Measurements from ENCODE around the gene FCRL3. TPM values are rescaled to one million over a fixed set of nuclear protein-coding genes. Genes with fewer than 3 reads are reported as not detected.

FCRL3 gene
- total RNA-seq, 1 donor from 2014 or later, result not detected

DNA sequence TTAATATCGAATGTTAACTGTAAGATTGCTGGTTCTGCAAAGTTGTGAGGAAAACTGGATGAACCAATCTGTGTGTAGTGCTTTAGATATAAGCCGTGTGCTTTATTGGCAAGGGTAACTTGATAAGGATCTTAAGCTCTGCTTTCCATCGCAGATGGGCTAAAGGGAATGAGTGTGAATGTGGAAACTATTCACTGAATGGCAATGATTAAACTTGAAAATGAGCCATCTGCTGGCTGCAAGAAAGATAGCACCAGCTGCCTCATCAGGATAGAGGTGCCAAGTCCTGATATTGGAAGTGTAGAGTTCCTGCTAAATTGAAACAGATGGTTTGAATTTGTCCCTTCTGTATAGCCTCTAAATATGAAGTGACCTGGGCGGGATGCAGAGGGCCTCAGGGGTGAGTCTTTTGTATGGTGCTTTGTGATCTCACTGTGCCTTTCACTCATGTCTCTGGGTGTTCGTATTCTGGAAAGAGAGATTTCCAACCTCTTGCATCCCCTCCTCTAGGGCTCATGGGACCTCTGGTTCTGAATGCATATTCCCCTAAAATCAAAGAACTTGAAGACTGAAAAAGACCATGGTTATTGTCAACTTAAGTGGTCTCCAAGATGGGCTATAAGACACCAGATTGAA, 9.2 kb downstream of the FCRL3 start:
- DNase-seq (ENCODE audit: low spot score), result no peak
- ATAC-seq, result peak; percentile 94

DNA sequence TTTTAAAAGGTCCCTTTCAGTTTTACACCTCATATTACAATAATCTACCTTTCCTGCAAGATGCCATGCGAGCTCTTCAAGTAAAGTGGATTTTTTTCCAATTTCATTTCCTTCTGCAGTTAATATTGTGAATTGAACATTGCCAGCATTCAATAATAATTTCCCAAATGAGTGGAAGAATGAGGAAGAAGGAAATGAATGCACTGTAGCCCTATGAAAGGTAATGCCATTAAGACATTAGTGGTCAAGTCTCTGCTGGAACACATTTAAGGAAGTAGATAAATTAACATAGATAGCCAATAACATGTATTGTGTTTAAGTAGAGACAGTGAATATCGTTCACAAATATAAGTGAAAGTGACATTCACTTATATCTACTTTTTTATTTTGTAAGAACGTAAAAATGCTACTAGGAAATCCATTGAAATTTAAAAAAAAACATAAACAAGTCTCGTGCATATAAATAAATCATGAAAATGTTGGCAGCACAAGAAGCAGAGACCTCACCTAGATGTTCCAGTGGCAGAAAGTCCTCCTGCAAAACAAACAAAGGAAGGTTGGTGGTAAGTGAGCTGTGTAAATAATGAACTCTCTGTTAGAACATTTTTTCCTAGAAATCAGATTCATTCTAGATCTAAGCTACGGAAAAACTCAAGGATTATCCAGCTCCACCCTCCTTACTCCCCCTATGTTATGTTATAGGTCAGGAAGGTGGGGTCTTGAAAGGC, 17.7 kb downstream of the FCRL3 start:
- DNase-seq (ENCODE audit: low spot score), result no peak
- no peak for ATAC-seq

DNA sequence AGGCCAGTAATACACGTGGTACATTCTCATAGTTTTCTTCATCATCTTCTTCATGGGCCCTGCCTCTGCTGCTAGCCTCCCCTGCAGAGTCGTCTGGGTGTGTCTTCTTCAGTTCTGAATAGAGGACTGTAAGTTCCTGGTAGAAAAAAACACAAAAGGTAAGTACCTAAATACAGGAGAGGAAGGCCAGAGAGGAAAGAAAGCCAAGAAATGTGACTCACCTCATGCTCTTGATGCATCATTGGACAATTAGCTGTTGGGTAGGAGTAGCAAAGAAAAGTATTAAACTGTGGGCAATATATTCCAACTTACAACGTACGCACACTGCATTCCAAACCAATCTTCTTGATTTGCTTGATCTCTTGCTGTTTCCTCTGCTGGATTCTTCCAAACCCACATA, 21.8 kb downstream of the FCRL3 start:
- ATAC-seq (no peak), DNase-seq (ENCODE audit: low spot score) (no peak)

DNA sequence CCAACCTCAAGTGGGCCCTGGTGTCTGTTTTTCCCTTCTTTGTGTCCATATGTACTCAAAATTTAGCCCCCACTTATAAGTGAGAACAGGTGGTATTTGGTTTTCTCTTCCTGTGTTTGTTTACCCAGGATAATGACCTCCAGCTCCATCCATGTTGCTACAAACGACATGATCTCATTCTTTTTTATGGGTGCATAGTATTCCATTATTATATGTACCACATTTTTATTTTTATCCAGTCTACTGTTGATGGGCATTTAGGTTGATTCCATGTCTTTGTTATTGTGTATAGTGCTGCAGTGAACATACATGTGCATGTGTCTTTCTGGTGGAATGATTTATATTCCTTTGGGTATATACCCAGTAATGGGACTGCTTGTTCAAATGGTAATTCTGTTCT, 27.6 kb downstream of the FCRL3 start:
- no peak for ATAC-seq
- no peak for DNase-seq (ENCODE audit: low spot score)

DNA sequence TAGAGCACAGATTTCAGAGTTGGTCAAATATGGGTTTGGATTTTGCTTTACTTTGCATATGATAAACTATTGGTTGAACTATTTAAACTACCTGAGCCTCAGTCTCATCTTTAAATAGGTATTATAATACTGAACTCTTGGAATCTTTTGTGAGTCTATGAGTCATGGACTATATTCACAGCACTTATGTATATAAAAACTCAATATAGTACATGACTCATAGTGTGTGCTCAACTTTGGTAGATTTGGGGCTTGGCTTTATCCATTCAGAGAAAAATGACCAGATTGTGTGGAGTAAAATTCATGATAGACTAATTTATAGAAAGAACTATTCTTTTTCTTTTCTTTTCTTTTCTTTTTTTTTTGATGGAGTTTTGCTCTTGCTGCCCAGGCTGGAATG, 28.7 kb downstream of the FCRL3 start:
- no peak for DNase-seq (ENCODE audit: low spot score)
- ATAC-seq, result no peak

DNA sequence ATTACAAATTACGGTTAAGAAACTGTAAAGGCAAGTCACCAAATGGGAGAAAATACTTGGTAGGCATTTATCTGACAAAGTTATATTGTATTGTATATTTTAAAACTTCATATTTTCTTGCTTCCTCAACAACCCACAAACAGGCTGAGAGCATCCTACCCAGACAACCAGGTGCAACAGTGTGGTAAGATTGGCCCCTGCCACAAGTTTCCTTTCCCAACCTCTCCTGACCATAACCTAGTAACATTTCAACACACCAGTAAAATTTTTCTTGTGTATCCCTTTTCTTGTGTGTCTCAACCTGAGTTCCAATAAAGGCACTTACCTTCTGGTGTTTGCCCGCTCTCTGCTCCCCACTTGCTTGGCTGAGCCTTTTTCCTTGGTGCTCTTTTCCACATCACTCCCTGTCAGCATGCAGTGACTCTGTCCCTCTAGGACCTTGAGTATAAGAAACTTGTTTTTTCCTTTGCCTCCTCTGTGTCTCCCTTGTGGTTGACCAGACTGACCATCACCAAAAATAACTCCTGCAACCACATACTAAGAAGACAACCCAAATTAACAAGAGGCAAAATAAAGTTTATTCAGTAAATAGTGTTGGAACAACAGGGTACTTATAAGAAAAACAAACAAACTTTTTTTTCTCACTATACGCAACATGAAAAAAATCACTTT, 40.9 kb downstream of the FCRL3 start:
- ATAC-seq, result no peak
- no peak for DNase-seq (ENCODE audit: low spot score)

DNA sequence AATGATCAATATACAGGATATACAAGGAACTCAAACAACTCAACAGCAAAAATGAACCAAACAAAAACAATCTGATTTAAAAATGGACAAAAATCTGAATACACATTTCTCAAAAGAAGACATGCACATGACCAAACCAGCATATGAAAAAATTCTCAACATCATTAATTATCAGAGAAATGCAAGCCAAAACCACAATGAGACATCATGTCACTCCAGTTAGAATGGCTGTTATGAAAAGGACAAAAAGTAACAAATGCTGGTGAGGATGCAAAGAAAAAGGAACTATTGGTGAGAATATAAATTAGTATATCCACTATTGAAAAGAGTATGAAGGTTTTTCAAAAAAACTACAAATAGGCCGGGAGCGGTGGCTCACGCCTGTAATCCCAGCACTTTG, 42.0 kb downstream of the FCRL3 start:
- DNase-seq (ENCODE audit: low spot score) (no peak), ATAC-seq (no peak)

DNA sequence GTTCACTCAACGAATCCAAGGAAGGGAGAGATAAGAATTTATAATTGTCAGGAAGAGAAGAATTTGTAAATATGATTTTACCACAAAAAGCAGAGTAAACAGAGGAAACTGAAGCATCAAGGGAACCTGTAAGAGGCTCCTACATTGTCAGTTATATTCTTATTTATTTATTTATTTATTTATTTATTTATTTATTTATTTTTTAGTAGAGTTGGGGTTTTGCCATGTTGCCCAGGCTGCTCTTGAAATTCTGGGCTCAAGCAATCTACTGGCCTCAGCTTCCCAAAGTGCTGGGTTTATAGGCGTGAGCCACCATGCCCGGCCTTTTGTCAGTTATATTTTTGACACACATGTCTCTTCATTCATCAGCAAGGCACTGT, 47.1 kb downstream of the FCRL3 start:
- ATAC-seq (no peak), DNase-seq (ENCODE audit: low spot score) (no peak)

DNA sequence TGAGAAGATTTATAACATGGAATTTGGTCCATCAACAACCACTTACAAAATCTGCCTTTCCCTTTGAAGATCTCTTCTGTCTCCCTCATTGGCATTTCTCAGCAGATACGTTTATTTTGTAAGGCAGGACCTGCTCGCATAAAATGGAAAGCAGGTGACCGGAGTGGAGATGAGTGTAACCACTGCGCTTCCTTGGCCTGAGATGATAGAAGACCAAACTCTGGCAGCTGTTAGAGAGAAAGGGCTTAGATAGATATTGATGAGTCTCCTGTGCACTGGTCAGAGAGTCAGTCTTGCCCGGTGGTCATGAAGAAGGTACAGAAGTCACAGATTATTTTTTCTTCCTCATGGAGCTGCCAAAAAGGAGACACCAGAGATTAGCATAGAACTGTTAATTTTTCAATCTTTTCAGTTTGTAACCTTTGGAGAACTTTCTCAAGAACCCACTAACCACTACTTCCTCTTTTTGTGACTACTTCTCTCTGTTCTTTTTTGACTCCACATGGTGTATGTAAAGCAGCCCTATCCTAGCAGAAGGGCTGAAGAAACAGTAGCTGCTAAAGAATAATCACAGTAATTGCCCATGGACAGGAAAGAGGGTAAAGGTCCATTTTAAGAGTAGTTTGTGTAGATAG, 47.6 kb downstream of the FCRL3 start:
- no peak for DNase-seq (ENCODE audit: low spot score)

DNA sequence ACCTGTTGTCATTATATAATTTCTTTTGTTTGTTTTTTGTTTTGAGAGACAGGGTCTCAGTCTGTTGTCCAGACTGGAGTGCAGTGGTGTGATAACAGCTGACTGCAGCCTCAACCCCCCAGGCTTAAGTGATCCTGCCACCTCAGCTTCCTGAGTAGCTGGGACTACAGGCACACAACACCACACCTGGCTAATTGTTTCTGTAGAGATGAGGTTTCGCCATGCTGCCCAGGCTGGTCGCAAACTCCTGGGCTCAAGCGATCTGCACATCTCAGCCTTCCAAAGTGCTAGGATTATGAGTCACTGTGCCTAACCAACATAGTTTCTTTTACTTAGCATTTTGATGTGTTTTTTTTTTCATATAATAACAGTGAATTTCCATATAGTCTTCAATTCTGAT, 52.3 kb downstream of the FCRL3 start:
- DNase-seq (ENCODE audit: low spot score) (no peak), ATAC-seq (no peak)

More for the DNA sequence above, 47.6 kb downstream of the FCRL3 start:
- no peak for ATAC-seq

DNA sequence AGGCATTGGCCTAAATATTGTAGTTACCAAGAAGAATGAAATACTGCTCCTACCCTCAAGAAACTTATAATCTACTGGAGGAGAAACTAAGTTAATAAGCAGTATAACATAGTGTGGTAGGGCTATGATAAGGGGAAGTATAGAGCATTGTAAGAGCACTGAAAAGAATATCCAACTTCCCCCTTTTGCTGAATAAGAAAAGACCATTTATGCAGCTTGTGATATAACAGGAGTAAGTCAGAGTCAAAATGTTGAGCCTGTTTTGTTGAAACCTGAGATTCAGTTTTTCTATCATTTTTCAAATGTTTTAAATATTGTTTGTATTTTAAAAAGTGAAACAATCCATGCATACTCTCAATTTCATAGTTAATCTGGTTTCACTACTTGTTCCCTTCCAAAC, 54.4 kb downstream of the FCRL3 start:
- DNase-seq (ENCODE audit: low spot score) (no peak), ATAC-seq (no peak)

DNA sequence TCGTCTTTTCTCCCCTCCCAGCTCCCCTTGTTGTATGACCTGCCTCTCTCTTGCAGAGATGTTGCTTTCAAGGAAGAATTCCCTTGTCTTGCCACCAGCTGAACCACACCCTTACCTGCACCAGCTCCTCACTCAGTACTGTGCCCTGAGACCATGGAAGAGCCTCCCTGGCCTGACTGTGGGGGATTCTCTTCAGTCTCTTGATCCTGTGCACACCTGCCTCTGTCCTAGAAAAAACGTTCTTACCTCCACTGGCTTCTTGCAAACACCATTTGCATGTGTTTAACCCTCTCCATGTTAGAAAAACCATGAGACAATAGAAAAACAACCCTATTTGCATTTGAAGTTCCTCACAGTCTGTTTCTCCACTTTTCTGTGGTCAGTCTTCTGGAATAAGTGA, 59.4 kb downstream of the FCRL3 start:
- no peak for ATAC-seq
- no peak for DNase-seq (ENCODE audit: low spot score)

DNA sequence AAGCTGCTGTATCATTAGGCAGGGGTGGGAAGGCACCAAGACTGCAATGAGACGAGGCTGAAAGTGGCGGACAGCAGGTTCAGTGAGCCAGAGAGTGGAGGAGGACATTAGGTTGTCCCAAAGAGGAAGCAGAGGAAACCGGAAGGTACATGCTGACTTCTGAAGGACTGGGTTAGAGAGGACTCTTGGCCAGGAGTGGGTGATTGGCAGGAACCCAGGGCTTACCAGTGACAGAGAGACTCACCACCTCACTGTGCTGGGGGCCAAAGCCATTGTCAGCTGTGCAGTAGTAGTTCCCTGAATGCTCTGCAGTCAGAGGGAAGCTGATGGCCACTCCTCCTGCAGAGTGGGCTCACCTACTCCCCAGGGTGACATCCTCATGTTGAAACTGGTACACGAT, 60.8 kb downstream of the FCRL3 start:
- DNase-seq (ENCODE audit: low spot score) (no peak), ATAC-seq (no peak)

DNA sequence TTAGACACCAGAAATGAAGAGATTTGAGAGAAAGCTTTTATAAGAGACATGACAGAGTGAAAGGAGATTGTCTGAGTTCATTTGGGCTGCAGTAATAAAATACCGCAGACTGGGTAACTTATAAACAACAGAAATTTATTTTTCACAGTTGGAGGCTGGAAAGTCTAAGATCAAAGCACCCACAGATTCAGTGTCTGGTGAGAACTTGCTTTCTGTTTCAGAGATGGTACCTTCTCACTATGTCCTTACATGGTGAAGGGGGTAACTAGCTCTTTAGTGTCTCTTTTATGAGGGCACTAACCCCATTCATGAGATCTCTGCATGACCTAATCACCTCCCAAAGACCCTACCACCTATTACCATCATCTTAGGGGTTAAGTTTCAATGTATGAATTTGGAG, 71.8 kb downstream of the FCRL3 start:
- no peak for ATAC-seq
- DNase-seq (ENCODE audit: low spot score), result no peak

Other genes with a start within 250 kb of the FCRL3 start
- 0.05 TPM for gene FCRL5, start 148.3 kb downstream of the FCRL3 start, total RNA-seq
- not detected for gene FCRL4, start 102.7 kb downstream of the FCRL3 start, total RNA-seq
- not detected for gene FCRL2, start 76.4 kb upstream of the FCRL3 start, total RNA-seq
- not detected for gene FCRL1, start 119.4 kb upstream of the FCRL3 start, total RNA-seq
- gene CD5L, start 141.0 kb upstream of the FCRL3 start, total RNA-seq, result 11.9 TPM